Colonic mucosa (tissue), 4 donors: ENCODE data around the gene ARSB. TPM values are rescaled to one million over a fixed set of nuclear protein-coding genes. Genes with fewer than 3 reads are reported as not detected.

Experiments used
- DNase-seq: peaks from one replicate; pipeline ENCODE4 v3.0.0-alpha.2; 2020
- H3K27ac ChIP-seq: fragments of 200-600 bp; one replicate; pipeline ENCODE4 v1.8.0; 2021
- H3K27me3 ChIP-seq: fragments of 200-600 bp; one replicate; pipeline ENCODE4 v1.8.0; 2021
- H3K36me3 ChIP-seq: fragments of 200-600 bp; one replicate; pipeline ENCODE4 v1.8.0; 2021
- H3K4me1 ChIP-seq: fragments of 200-600 bp; one replicate; pipeline ENCODE4 v1.8.0; 2021; ENCODE audit warnings: mild to moderate bottlenecking
- H3K4me3 ChIP-seq: fragments of 200-600 bp; one replicate; pipeline ENCODE4 v1.8.0; 2021
- H3K9ac ChIP-seq, 2 donors: one replicate each; pipeline ENCODE4 v1.7.0; 2013; ENCODE audit warnings: control low read depth in 2 of 2, low read depth in 2 of 2, low read length in 2 of 2
- H3K9me3 ChIP-seq: fragments of 200-600 bp; one replicate; pipeline ENCODE4 v1.8.0; 2021
- CTCF ChIP-seq: fragments of 200-600 bp; IDR thresholded peaks from one replicate; pipeline ENCODE4 v1.8.0; 2022; ENCODE audit warnings: antibody characterized with exemption, mild to moderate bottlenecking
- intact Hi-C: fragments of 100-400 bp; cut with DNase I; formaldehyde crosslinking; loops from one replicate; pipeline ENCODE4 v1.14.1; 2022
- total RNA-seq, 2 donors: library from RNA; stranded (reverse); fragmentation: NEBNext Ultra II Directional in 1 of 2; extraction: Animal tissue kit (Norgen Biotek cat#: 25700) in 1 of 2; gene quantifications; one replicate each; pipeline ENCODE4 v1.2.1, GENCODE V29; 2021
- donor health status: healthy.
- donor health status: DM: no; HTN: no; CAD: no.
- donor health status: DM: no; HTN: no; CAD: no.

Gene ARSB
- total RNA-seq, 2 donors from 2014 or later = 10.1 to 11.4 TPM

- Histone ChIP-seq H3K36me3 (no peaks in the 10 kb centered on the region), H3K4me1 (no peaks in the 10 kb centered on the region), H3K27me3 (no peaks in the 10 kb centered on the region), H3K9ac (no peak overlapping the region), H3K9me3 (no peaks in the 10 kb centered on the region), H3K4me3 (no peak overlapping the region), H3K27ac (no peak overlapping the region)
- intact Hi-C loops = no loop called here
- no peak for TF ChIP-seq CTCF
- DNase-seq = no peak
Measured at GRCh38 chr5:78727786-78728761, 257.0 kb downstream of the ARSB start.

Other genes with a start within 250 kb of the ARSB start
- 1 to 10 TPM in 1 of 2 donors, under 1 TPM in 1; 0.30 to 1.4 TPM for gene DMGDH, start 84.4 kb upstream of the ARSB start, total RNA-seq
- under 1 TPM; 0.40 to 0.90 TPM for gene BHMT2, start 84.5 kb upstream of the ARSB start, total RNA-seq
- 1 to 10 TPM in 1 of 2 donors, under 1 TPM in 1; 0.21 to 1.4 TPM for gene BHMT, start 126.5 kb upstream of the ARSB start, total RNA-seq